ENCODE data around the gene ITCH.

Gene ITCH

GRCh38 chr20:34449674-34450592, 86.9 kb downstream of the ITCH start:
- H3K4me3 ChIP-seq (ENCODE audit: low read depth in 1 of 2, low read length in 2 of 2) = no peak overlapping the region
- no peak overlapping the region for H3K9ac ChIP-seq (ENCODE audit: low read depth, low read length)
- ATAC-seq (ENCODE audit: insufficient read depth, low read depth) (no peak), DNase-seq (no peak)
- H3K79me2 ChIP-seq (ENCODE audit: insufficient read depth, low read length) = no peaks in the 10 kb centered on the region
- no peaks in the 10 kb centered on the region for H4K20me1 ChIP-seq (ENCODE audit: insufficient read depth, low read length)
- no peak overlapping the region for H2AFZ ChIP-seq (ENCODE audit: low read depth, low read length)
- no peaks in the 10 kb centered on the region for H3K27me3 ChIP-seq (ENCODE audit: insufficient read depth, low read length, poor library complexity)
- H3K27ac ChIP-seq (ENCODE audit: low read length) = no peak overlapping the region
- no peaks in the 10 kb centered on the region for H3K4me1 ChIP-seq (ENCODE audit: insufficient read depth, low read length)
- H3K4me2 ChIP-seq (ENCODE audit: insufficient read depth, low read length) = no peak overlapping the region
- H3K9me3 ChIP-seq (ENCODE audit: insufficient read depth, low read length, severe bottlenecking) = no peaks in the 10 kb centered on the region
- H3K36me3 ChIP-seq (ENCODE audit: insufficient read depth, low read length) = peaks cover 92% of the 10 kb centered on the region
- no peak for TF ChIP-seq EZH2 (IDR thresholded peaks at IDR 0.05; ENCODE audit: borderline replicate concordance, low read depth, low read length, severe bottlenecking)
- no peak for TF ChIP-seq CTCF (IDR thresholded peaks at IDR 0.05; ENCODE audit: borderline replicate concordance, extremely low read depth, low read length, poor library complexity, severe bottlenecking)

- Histone ChIP-seq H3K4me1 (ENCODE audit: insufficient read depth, low read length) (no peaks in the 10 kb centered on the region), H3K9ac (ENCODE audit: low read depth, low read length) (no peak overlapping the region), H3K4me2 (ENCODE audit: insufficient read depth, low read length) (no peak overlapping the region), H2AFZ (ENCODE audit: low read depth, low read length) (no peak overlapping the region), H4K20me1 (ENCODE audit: insufficient read depth, low read length) (no peaks in the 10 kb centered on the region), H3K4me3 (ENCODE audit: low read depth in 1 of 2, low read length in 2 of 2) (no peak overlapping the region), H3K79me2 (ENCODE audit: insufficient read depth, low read length) (no peaks in the 10 kb centered on the region), H3K36me3 (ENCODE audit: insufficient read depth, low read length) (peaks cover 85% of the 10 kb centered on the region), H3K9me3 (ENCODE audit: insufficient read depth, low read length, severe bottlenecking) (no peaks in the 10 kb centered on the region), H3K27ac (ENCODE audit: low read length) (no peak overlapping the region), H3K27me3 (ENCODE audit: insufficient read depth, low read length, poor library complexity) (no peaks in the 10 kb centered on the region)
- TF ChIP-seq CTCF (IDR thresholded peaks at IDR 0.05; ENCODE audit: borderline replicate concordance, extremely low read depth, low read length, poor library complexity, severe bottlenecking) (no peak), EZH2 (IDR thresholded peaks at IDR 0.05; ENCODE audit: borderline replicate concordance, low read depth, low read length, severe bottlenecking) (no peak)
- no peak for DNase-seq
- no peak for ATAC-seq (ENCODE audit: insufficient read depth, low read depth)
Measured at GRCh38 chr20:34452281-34452982, 89.4 kb downstream of the ITCH start.

GRCh38 chr20:34458631-34459030, 95.6 kb downstream of the ITCH start:
- H3K27ac ChIP-seq (ENCODE audit: low read length) = no peak overlapping the region
- H3K9ac ChIP-seq (ENCODE audit: low read depth, low read length) = no peak overlapping the region
- H3K9me3 ChIP-seq (ENCODE audit: insufficient read depth, low read length, severe bottlenecking) = no peaks in the 10 kb centered on the region
- DNase-seq = no peak
- no peak overlapping the region for H3K4me3 ChIP-seq (ENCODE audit: low read depth in 1 of 2, low read length in 2 of 2)
- H3K4me2 ChIP-seq (ENCODE audit: insufficient read depth, low read length) = no peak overlapping the region
- TF ChIP-seq CTCF (IDR thresholded peaks at IDR 0.05; ENCODE audit: borderline replicate concordance, extremely low read depth, low read length, poor library complexity, severe bottlenecking) (no peak), EZH2 (IDR thresholded peaks at IDR 0.05; ENCODE audit: borderline replicate concordance, low read depth, low read length, severe bottlenecking) (no peak)
- peaks cover 83% of the 10 kb centered on the region for H3K36me3 ChIP-seq (ENCODE audit: insufficient read depth, low read length)
- H4K20me1 ChIP-seq (ENCODE audit: insufficient read depth, low read length) = no peaks in the 10 kb centered on the region
- H3K27me3 ChIP-seq (ENCODE audit: insufficient read depth, low read length, poor library complexity) = no peaks in the 10 kb centered on the region
- H2AFZ ChIP-seq (ENCODE audit: low read depth, low read length) = no peak overlapping the region
- no peaks in the 10 kb centered on the region for H3K4me1 ChIP-seq (ENCODE audit: insufficient read depth, low read length)
- no peak for ATAC-seq (ENCODE audit: insufficient read depth, low read depth)
- H3K79me2 ChIP-seq (ENCODE audit: insufficient read depth, low read length) = no peaks in the 10 kb centered on the region
